SK-N-SH (cell line): ENCODE results near the gene DNHD1. TPM values are rescaled to one million over a fixed set of nuclear protein-coding genes. Genes with fewer than 3 reads are reported as not detected.

ENCODE experiments used
- CTCF ChIA-PET: fragments of 300-600, 350-600 bp; formaldehyde crosslinking; extraction: SDS; loops from one replicate; lab custom pipeline; 2021; lab: Yijun Ruan, JAX
- POLR2A ChIA-PET: fragments of 350-600 bp; sonication (Branson Sonifier 250); formaldehyde crosslinking; extraction: SDS; loops from one replicate; lab custom pipeline; 2020; ENCODE audit warnings: antibody characterized with exemption, inconsistent platforms; lab: Yijun Ruan, JAX
- DNase-seq: peaks from one replicate; pipeline ENCODE4 v3.0.0; 2012
- H2AFZ ChIP-seq: fragments of 200-600 bp; sonication (generic); 2 replicates; pipeline ENCODE4 v1.8.1; 2016; ENCODE audit warnings: antibody characterized with exemption, mild to moderate bottlenecking, low read depth
- H3F3A ChIP-seq: fragments of 200-600 bp; sonication (generic); replicated peaks from 2 replicates; pipeline ENCODE3; 2016; ENCODE audit warnings: antibody characterized with exemption, mild to moderate bottlenecking; ENCODE audit not compliant: insufficient read depth
- H3K27ac ChIP-seq, 2 experiments: fragments of 200-500 bp in 1 of 2; fragments of 200-600 bp in 1 of 2; sonication (Bioruptor generic) in 1 of 2; sonication (generic), shearing (Covaris generic) in 1 of 2; 2 replicates each; pipeline versions ENCODE4 v1.5.1 to v1.6.1; 2014 to 2016; ENCODE audit warnings: low read depth in 2 of 2, inconsistent platforms in 1 of 2, low read length in 1 of 2, mild to moderate bottlenecking in 1 of 2, mixed read lengths in 1 of 2
- H3K27me3 ChIP-seq: fragments of 200-600 bp; sonication (generic), shearing (Covaris generic); 2 replicates; pipeline ENCODE4 v1.6.1; 2016; ENCODE audit warnings: mixed run types; ENCODE audit not compliant: insufficient read depth
- H3K36me3 ChIP-seq, 2 experiments: fragments of 200-500 bp in 1 of 2; fragments of 200-600 bp in 1 of 2; sonication (Bioruptor generic) in 1 of 2; sonication (generic) in 1 of 2; replicated peaks in 1 of 2; 2 replicates each; pipeline versions ENCODE3 to v1.5.1; 2014 to 2016; ENCODE audit warnings: low read length in 1 of 2, mild to moderate bottlenecking in 1 of 2; ENCODE audit not compliant: insufficient read depth in 2 of 2, control insufficient read depth in 1 of 2
- H3K4me1 ChIP-seq, 2 experiments: fragments of 200-500 bp in 1 of 2; fragments of 200-600 bp in 1 of 2; sonication (Bioruptor generic) in 1 of 2; sonication (generic), shearing (Covaris generic) in 1 of 2; 2 replicates each; pipeline versions ENCODE4 v1.5.1 to v1.6.1; 2014 to 2016; ENCODE audit warnings: low read depth in 1 of 2, low read length in 1 of 2, mixed run types in 1 of 2; ENCODE audit not compliant: insufficient read depth in 2 of 2, control insufficient read depth in 1 of 2
- H3K4me2 ChIP-seq: fragments of 200-600 bp; sonication (generic), shearing (Covaris generic); 2 replicates; pipeline ENCODE4 v1.6.1; 2017; ENCODE audit warnings: mixed run types
- H3K4me3 ChIP-seq, 2 experiments: fragments of 200-500 bp in 1 of 2; fragments of 200-600 bp in 1 of 2; sonication (Bioruptor generic) in 1 of 2; sonication (generic), shearing (Covaris generic) in 1 of 2; 2 replicates each; pipeline versions ENCODE4 v1.5.1 to v1.8.1; 2014 to 2016; ENCODE audit warnings: low read depth in 2 of 2, inconsistent platforms in 1 of 2, low read length in 1 of 2, mild to moderate bottlenecking in 1 of 2, mixed read lengths in 1 of 2, moderate library complexity in 1 of 2
- H3K79me2 ChIP-seq: fragments of 200-600 bp; sonication (generic); 2 replicates; pipeline ENCODE4 v1.8.1; 2017; ENCODE audit warnings: mild to moderate bottlenecking; ENCODE audit not compliant: insufficient read depth
- H3K9ac ChIP-seq: fragments of 200-600 bp; sonication (generic); 2 replicates; pipeline ENCODE4 v1.6.1; 2017; ENCODE audit warnings: mixed run types
- H3K9me2 ChIP-seq: fragments of 200-600 bp; sonication (generic); 2 replicates; pipeline ENCODE4 v1.6.1; 2017; ENCODE audit warnings: mixed run types
- H3K9me3 ChIP-seq: fragments of 200-600 bp; sonication (generic); 2 replicates; pipeline ENCODE4 v1.6.1; 2017; ENCODE audit warnings: mixed run types, mild to moderate bottlenecking, moderate library complexity
- H4K20me1 ChIP-seq: fragments of 200-600 bp; sonication (generic); 2 replicates; pipeline ENCODE4 v1.6.1; 2017; ENCODE audit warnings: mild to moderate bottlenecking, mixed run types; ENCODE audit not compliant: insufficient read depth
- CTCF ChIP-seq: fragments of 200-600 bp; sonication (generic); IDR thresholded peaks from 2 replicates; pipeline ENCODE4 v1.6.1; 2017; ENCODE audit warnings: antibody characterized with exemption, mild to moderate bottlenecking, moderate library complexity
- ELF1 ChIP-seq: IDR thresholded peaks from 2 replicates; pipeline ENCODE4 v1.4.0; 2012
- EZH2phosphoT487 ChIP-seq: fragments of 200-600 bp; sonication (generic); IDR thresholded peaks from 2 replicates; pipeline ENCODE4 v1.6.1; 2017; ENCODE audit warnings: low read depth, mixed run types, mild to moderate bottlenecking, antibody characterized with exemption, moderate library complexity, borderline replicate concordance
- GABPA ChIP-seq: IDR thresholded peaks from 2 replicates; pipeline ENCODE4 v1.4.0; 2012; ENCODE audit warnings: low read depth, mild to moderate bottlenecking
- JUND ChIP-seq: IDR thresholded peaks from 2 replicates; pipeline ENCODE4 v1.4.0; 2012
- MEF2A ChIP-seq: IDR thresholded peaks from 2 replicates; pipeline ENCODE4 v1.4.0; 2012; ENCODE audit warnings: low read depth, borderline replicate concordance
- RAD21 ChIP-seq: IDR thresholded peaks from 2 replicates; pipeline ENCODE4 v1.6.1; 2012; ENCODE audit warnings: mild to moderate bottlenecking, low read length
- RCOR1 ChIP-seq: fragments of 150-350 bp; IDR thresholded peaks from 2 replicates; pipeline ENCODE4 v1.6.1; 2017; ENCODE audit warnings: antibody characterized with exemption, low read length
- RFX5 ChIP-seq: IDR thresholded peaks from 2 replicates; pipeline ENCODE4 v1.6.1; 2012; ENCODE audit warnings: mild to moderate bottlenecking, improper control_type of control experiment, low read length
- SMC3 ChIP-seq: IDR thresholded peaks from 2 replicates; pipeline ENCODE4 v1.6.1; 2012; ENCODE audit warnings: low read depth, low read length, improper control_type of control experiment
- TCF12 ChIP-seq: IDR thresholded peaks from 2 replicates; pipeline ENCODE4 v1.4.0; 2012
- YY1 ChIP-seq: IDR thresholded peaks from 2 replicates; pipeline ENCODE4 v1.4.0; 2012; ENCODE audit warnings: low read depth, mild to moderate bottlenecking
- ZBTB33 ChIP-seq: IDR thresholded peaks from 2 replicates; pipeline ENCODE4 v1.4.0; 2012; ENCODE audit warnings: low read depth, borderline replicate concordance
- WGBS: methylation state at CpG from one replicate; pipeline ENCODE4 v1.1.6; 2017; ENCODE audit warnings: low lambda C conversion rate; 5-methylcytosine and 5-hydroxymethylcytosine counted together
- polyA plus RNA-seq, 3 experiments: library from polyadenylated mRNA; depleted of rRNA; stranded (reverse); fragments of >200 nt; gene quantifications; 2 replicates each; pipeline ENCODE4 v1.2.3, GENCODE V29; 2012
- TF ChIP-seq, protein P1 (sequence below): IDR thresholded peaks from 2 replicates; pipeline ENCODE4 v1.6.1; 2012; ENCODE audit warnings: mild to moderate bottlenecking, low read depth, low read length, moderate library complexity

The DNHD1 gene
- polyA plus RNA-seq, 1 of the 3 experiments (the other 2 are of a cell fraction): 5.3 TPM

- TF ChIP-seq, protein P1, sequence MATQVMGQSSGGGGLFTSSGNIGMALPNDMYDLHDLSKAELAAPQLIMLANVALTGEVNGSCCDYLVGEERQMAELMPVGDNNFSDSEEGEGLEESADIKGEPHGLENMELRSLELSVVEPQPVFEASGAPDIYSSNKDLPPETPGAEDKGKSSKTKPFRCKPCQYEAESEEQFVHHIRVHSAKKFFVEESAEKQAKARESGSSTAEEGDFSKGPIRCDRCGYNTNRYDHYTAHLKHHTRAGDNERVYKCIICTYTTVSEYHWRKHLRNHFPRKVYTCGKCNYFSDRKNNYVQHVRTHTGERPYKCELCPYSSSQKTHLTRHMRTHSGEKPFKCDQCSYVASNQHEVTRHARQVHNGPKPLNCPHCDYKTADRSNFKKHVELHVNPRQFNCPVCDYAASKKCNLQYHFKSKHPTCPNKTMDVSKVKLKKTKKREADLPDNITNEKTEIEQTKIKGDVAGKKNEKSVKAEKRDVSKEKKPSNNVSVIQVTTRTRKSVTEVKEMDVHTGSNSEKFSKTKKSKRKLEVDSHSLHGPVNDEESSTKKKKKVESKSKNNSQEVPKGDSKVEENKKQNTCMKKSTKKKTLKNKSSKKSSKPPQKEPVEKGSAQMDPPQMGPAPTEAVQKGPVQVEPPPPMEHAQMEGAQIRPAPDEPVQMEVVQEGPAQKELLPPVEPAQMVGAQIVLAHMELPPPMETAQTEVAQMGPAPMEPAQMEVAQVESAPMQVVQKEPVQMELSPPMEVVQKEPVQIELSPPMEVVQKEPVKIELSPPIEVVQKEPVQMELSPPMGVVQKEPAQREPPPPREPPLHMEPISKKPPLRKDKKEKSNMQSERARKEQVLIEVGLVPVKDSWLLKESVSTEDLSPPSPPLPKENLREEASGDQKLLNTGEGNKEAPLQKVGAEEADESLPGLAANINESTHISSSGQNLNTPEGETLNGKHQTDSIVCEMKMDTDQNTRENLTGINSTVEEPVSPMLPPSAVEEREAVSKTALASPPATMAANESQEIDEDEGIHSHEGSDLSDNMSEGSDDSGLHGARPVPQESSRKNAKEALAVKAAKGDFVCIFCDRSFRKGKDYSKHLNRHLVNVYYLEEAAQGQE: no peak
- TF ChIP-seq SMC3 (no peak), MEF2A (no peak), JUND (no peak), YY1 (no peak), TCF12 (no peak), ZBTB33 (no peak), ELF1 (no peak)
Measured at GRCh38 chr11:6530848-6531247, 33.8 kb downstream of the DNHD1 start (continued).

- H3K4me2 ChIP-seq: no peak overlapping the region
- no peak overlapping the region for H2AFZ ChIP-seq
- H3K27me3 ChIP-seq: no peaks in the 10 kb centered on the region
- no peaks in the 10 kb centered on the region for H3K79me2 ChIP-seq
- no peaks in the 10 kb centered on the region for H3K9me3 ChIP-seq
- TF ChIP-seq RAD21 (peak; percentile 85), EZH2phosphoT487 (no peak), RFX5 (no peak), RCOR1 (0 out of 2 replicates have a peak, but pooled peaks have one; percentile 13), CTCF (peak; percentile 91), GABPA (no peak), SMC3 (peak; percentile 72), JUND (no peak)
- H3K9me2 ChIP-seq: no peaks in the 10 kb centered on the region
- ChIA-PET CTCF (interaction anchor here (0.6 to 6.0 kb wide), 66 partner anchors 8 to 226 kb away, joined by 3 to 60 read pairs (median 5); partner anchors contain the start of genes DCHS1, ILK, MRPL17 and TAF10), POLR2A (interaction anchor here (0.7 to 1.6 kb wide), 2 partner anchors 81 to 150 kb away, joined by 3 to 5 read pairs; partner anchors contain the start of gene TAF10)
- peaks cover 0 to 18% of the 10 kb centered on the region in 2 experiments for H3K36me3 ChIP-seq
- 0% methylated on average over 1 of the region's 1 CpG for WGBS
- DNase-seq: peak; percentile 61
- H3K27ac ChIP-seq: no peak overlapping the region
- peaks cover 0 to 3% of the 10 kb centered on the region in 2 experiments; a peak in 2 of 4 replicates for H3K4me1 ChIP-seq
- no peak overlapping the region for H3K4me3 ChIP-seq
- no peak overlapping the region for H3K9ac ChIP-seq
- no peaks in the 10 kb centered on the region for H4K20me1 ChIP-seq
- no peaks in the 10 kb centered on the region for H3F3A ChIP-seq
Measured at GRCh38 chr11:6531267-6531752, 34.2 kb downstream of the DNHD1 start.
